GM18951 (cell line): ENCODE results near the gene DIS3L2.

Experiments
- POLR2A ChIP-seq: IDR thresholded peaks from 4 replicates; pipeline ENCODE4 v1.6.1; 2011; ENCODE audit warnings: mild to moderate bottlenecking; ENCODE audit not compliant: insufficient read length, insufficient read depth; ENCODE audit errors: extremely low read depth
- in situ Hi-C: fragments of 300-500 bp; cut with MboI; formaldehyde crosslinking; loops from one replicate; pipeline ENCODE4 v1.12.0; 2022; ENCODE audit warnings: low sequenced_read_pairs, mixed read lengths, inconsistent platforms; ENCODE audit not compliant: unreplicated experiment

The DIS3L2 gene

GRCh38 chr2:232120911-232121310 lies 159.4 kb downstream of the DIS3L2 start:
- in situ Hi-C loops: no loop called here
- TF ChIP-seq POLR2A: no peak

GRCh38 chr2:232124309-232124708 lies 162.8 kb downstream of the DIS3L2 start:
- in situ Hi-C loops: no loop called here

GRCh38 chr2:232126301-232127099 lies 165.0 kb downstream of the DIS3L2 start:
- in situ Hi-C loops: no loop called here
- no peak for TF ChIP-seq POLR2A

More at GRCh38 chr2:232124309-232124708, 162.8 kb downstream of the DIS3L2 start:
- TF ChIP-seq POLR2A: no peak

GRCh38 chr2:232129483-232129882 lies 168.0 kb downstream of the DIS3L2 start:
- TF ChIP-seq POLR2A: no peak
- in situ Hi-C loops: no loop called here

- no peak for TF ChIP-seq POLR2A
- in situ Hi-C loops: no loop called here
These were observed 170.7 kb downstream of the DIS3L2 start for GRCh38 chr2:232132181-232132580.

- no peak for TF ChIP-seq POLR2A
- in situ Hi-C loops: no loop called here
These were observed 171.6 kb downstream of the DIS3L2 start for GRCh38 chr2:232133078-232133477.

GRCh38 chr2:232134939-232135338 lies 173.4 kb downstream of the DIS3L2 start:
- in situ Hi-C loops: no loop called here
- no peak for TF ChIP-seq POLR2A

- in situ Hi-C loops: no loop called here
- TF ChIP-seq POLR2A: no peak
These were observed 176.0 kb downstream of the DIS3L2 start for GRCh38 chr2:232137356-232138147.

- in situ Hi-C loops: no loop called here
- TF ChIP-seq POLR2A: no peak
These were observed 176.9 kb downstream of the DIS3L2 start for GRCh38 chr2:232138441-232138840.

GRCh38 chr2:232139171-232139594 lies 177.7 kb downstream of the DIS3L2 start:
- in situ Hi-C loops: no loop called here
- TF ChIP-seq POLR2A: no peak

GRCh38 chr2:232139786-232140562 lies 178.5 kb downstream of the DIS3L2 start:
- TF ChIP-seq POLR2A: no peak
- in situ Hi-C loops: loop anchor here (10.0 kb wide), 1 partner anchor 205 kb away; no protein-coding TSS in a partner anchor

- in situ Hi-C loops: loop anchor here (10.0 kb wide), 1 partner anchor 207 kb away; no protein-coding TSS in a partner anchor
- no peak for TF ChIP-seq POLR2A
These were observed 180.1 kb downstream of the DIS3L2 start for GRCh38 chr2:232141591-232141990.

- no peak for TF ChIP-seq POLR2A
- in situ Hi-C loops: loop anchor here (10.0 kb wide), 1 partner anchor 207 kb away; no protein-coding TSS in a partner anchor
These were observed 180.5 kb downstream of the DIS3L2 start for GRCh38 chr2:232142049-232142448.
